ENCODE measurements around the gene NLGN2. TPM values are rescaled to one million over a fixed set of nuclear protein-coding genes. Genes with fewer than 3 reads are reported as not detected.

Gene NLGN2
- total RNA-seq, 1 donor from 2014 or later: 44.8 TPM

Other genes with a start within 250 kb of the NLGN2 start
- 2.3 TPM for gene ASGR1, start 228.5 kb upstream of the NLGN2 start, total RNA-seq
- gene DLG4, start 188.0 kb upstream of the NLGN2 start, total RNA-seq: 32.2 TPM
- 321 TPM for gene ACADVL, start 187.9 kb upstream of the NLGN2 start, total RNA-seq
- 49.1 TPM for gene DVL2, start 173.3 kb upstream of the NLGN2 start, total RNA-seq
- 23.8 TPM for gene PHF23, start 168.4 kb upstream of the NLGN2 start, total RNA-seq
- 397 TPM for gene GABARAP, start 165.4 kb upstream of the NLGN2 start, total RNA-seq
- 82.0 TPM for gene CTDNEP1, start 156.1 kb upstream of the NLGN2 start, total RNA-seq
- gene ELP5, start 155.6 kb upstream of the NLGN2 start, total RNA-seq: 26.7 TPM
- gene CLDN7, start 145.4 kb upstream of the NLGN2 start, total RNA-seq: 4.1 TPM
- 6.1 TPM for gene SLC2A4, start 126.1 kb upstream of the NLGN2 start, total RNA-seq
- 2.1 TPM for gene YBX2, start 113.2 kb upstream of the NLGN2 start, total RNA-seq
- 168 TPM for gene EIF5A, start 100.2 kb upstream of the NLGN2 start, total RNA-seq
- 53.8 TPM for gene GPS2, start 92.5 kb upstream of the NLGN2 start, total RNA-seq
- 37.0 TPM for gene NEURL4, start 78.5 kb upstream of the NLGN2 start, total RNA-seq
- 38.3 TPM for gene ACAP1, start 71.3 kb upstream of the NLGN2 start, total RNA-seq
- 64.6 TPM for gene KCTD11, start 55.7 kb upstream of the NLGN2 start, total RNA-seq
- gene TMEM95, start 52.7 kb upstream of the NLGN2 start, total RNA-seq: not detected
- gene TNK1, start 26.8 kb upstream of the NLGN2 start, total RNA-seq: 6.1 TPM
- 37.1 TPM for gene PLSCR3, start 13.3 kb upstream of the NLGN2 start, total RNA-seq
- 75.0 TPM for gene TMEM256, start 3.7 kb upstream of the NLGN2 start, total RNA-seq
- not detected for gene SPEM1, start 12.5 kb downstream of the NLGN2 start, total RNA-seq
- gene SPEM2, start 17.8 kb downstream of the NLGN2 start, total RNA-seq: not detected
- gene SPEM3, start 21.0 kb downstream of the NLGN2 start, total RNA-seq: not detected
- 3.0 TPM for gene TMEM102, start 27.6 kb downstream of the NLGN2 start, total RNA-seq
- gene FGF11, start 31.7 kb downstream of the NLGN2 start, total RNA-seq: 3.8 TPM
- 6.3 TPM for gene CHRNB1, start 37.2 kb downstream of the NLGN2 start, total RNA-seq
- 84.2 TPM for gene ZBTB4, start 71.8 kb downstream of the NLGN2 start, total RNA-seq
- gene SLC35G6, start 73.6 kb downstream of the NLGN2 start, total RNA-seq: not detected
- gene POLR2A, start 76.5 kb downstream of the NLGN2 start, total RNA-seq: 126 TPM
- 63.9 TPM for gene TNFSF12, start 141.2 kb downstream of the NLGN2 start, total RNA-seq
- 32.7 TPM for gene TNFSF13, start 150.9 kb downstream of the NLGN2 start, total RNA-seq
- 39.8 TPM for gene SENP3, start 154.1 kb downstream of the NLGN2 start, total RNA-seq
- 83.0 TPM for gene CD68, start 171.8 kb downstream of the NLGN2 start, total RNA-seq
- gene MPDU1, start 176.0 kb downstream of the NLGN2 start, total RNA-seq: 21.4 TPM
- gene SOX15, start 182.2 kb downstream of the NLGN2 start, total RNA-seq: 5.1 TPM
- 46.5 TPM for gene FXR2, start 207.1 kb downstream of the NLGN2 start, total RNA-seq
- gene SAT2, start 220.0 kb downstream of the NLGN2 start, total RNA-seq: 68.7 TPM
- gene SHBG, start 222.3 kb downstream of the NLGN2 start, total RNA-seq: 0.53 TPM
- gene ATP1B2, start 243.1 kb downstream of the NLGN2 start, total RNA-seq: 14.3 TPM